ENCODE results near the gene NKX2-4. TPM values are rescaled to one million over a fixed set of nuclear protein-coding genes. Genes with fewer than 3 reads are reported as not detected.

NKX2-4 gene
- total and polyA plus RNA-seq, 2 of the 13 experiments (the other 11 are each of a cell fraction or from before 2014, with no cell fraction given): not detected

GRCh38 chr20:21378259-21378658, 19.1 kb downstream of the NKX2-4 start:
- no peak for FAIRE-seq
- CTCF ChIA-PET (ENCODE audit: low intra/inter-chr PET ratio, low total read pairs): no interaction called here

GRCh38 chr20:21377701-21378100, 19.6 kb downstream of the NKX2-4 start:
- 95% methylated on average over 9 of the region's 9 CpGs for WGBS (ENCODE audit: low lambda C conversion rate)
- in situ Hi-C loops (cut with HindIII; ENCODE audit: extremely low pct_ligation_motif_present, low pct_unique_long_range_greater_than_20kb) (no loop called here), intact Hi-C loops (cut with micrococcal nuclease; ENCODE audit: unreplicated experiment) (no loop called here)
- Histone ChIP-seq H3K4me1 (ENCODE audit: insufficient read depth, low read length) (peaks cover 9% of the 10 kb centered on the region), H3K4me3 (replicated peaks in 1 of 3; ENCODE audit: insufficient read depth in 1 of 3, low read depth in 2 of 3, low read length in 3 of 3) (no peak overlapping the region), H4K20me1 (ENCODE audit: insufficient read depth, low read length) (no peaks in the 10 kb centered on the region; the same call in 1 of the 2 replicates), H3K4me2 (ENCODE audit: low read depth, low read length) (no peak overlapping the region), H2AFZ (ENCODE audit: low read length) (no peak overlapping the region), H3K36me3 (replicated peaks in 1 of 2; ENCODE audit: control insufficient read depth in 1 of 2, insufficient read depth in 2 of 2, low read length in 2 of 2) (peaks cover 20 to 43% of the 10 kb centered on the region in 2 experiments; a peak in 4 of 5 replicates), H3K9ac (ENCODE audit: insufficient read depth, low read depth, low read length) (no peak overlapping the region), H3K9me3 (ENCODE audit: low read length) (no peaks in the 10 kb centered on the region), H3K27me3 (ENCODE audit: control insufficient read depth in 1 of 2, insufficient read depth in 2 of 2, low read length in 2 of 2) (no peaks in the 10 kb centered on the region), H3K27ac (ENCODE audit: extremely low read length, insufficient read depth, low read length) (no peak overlapping the region), H3K79me2 (ENCODE audit: insufficient read depth, low read length) (peaks cover 35% of the 10 kb centered on the region)
- CTCF ChIA-PET (ENCODE audit: low intra/inter-chr PET ratio, low total read pairs): no interaction called here
- DNase-seq (ENCODE audit: low spot score): no peak
- FAIRE-seq: no peak
- no peak for ATAC-seq
- no TSS peak for BruUV-seq (replicated peaks)
- POLR2A ChIA-PET: no interaction called here
- TF ChIP-seq HNRNPK (IDR thresholded peaks at IDR 0.05; ENCODE audit: low read depth, low read length, poor library complexity, severe bottlenecking) (no peak), ZNF646 (CRISPR knock-in tag; IDR thresholded peaks at IDR 0.05) (no peak), ZNF292 (CRISPR knock-in tag; IDR thresholded peaks at IDR 0.05; ENCODE audit: borderline replicate concordance, low read depth) (no peak), ZNF776 (CRISPR knock-in tag; IDR thresholded peaks at IDR 0.05) (no peak), ZNF512B (CRISPR knock-in tag; IDR thresholded peaks at IDR 0.05; ENCODE audit: borderline replicate concordance) (no peak), ZNF713 (CRISPR knock-in tag; IDR thresholded peaks at IDR 0.05) (no peak)

More at GRCh38 chr20:21378259-21378658, 19.1 kb downstream of the NKX2-4 start:
- no peaks in the 10 kb centered on the region for H3K9me3 ChIP-seq (ENCODE audit: low read length)
- H3K4me1 ChIP-seq (ENCODE audit: insufficient read depth, low read length): peaks cover 9% of the 10 kb centered on the region
- no peaks in the 10 kb centered on the region for H3K27me3 ChIP-seq (ENCODE audit: control insufficient read depth in 1 of 2, insufficient read depth in 2 of 2, low read length in 2 of 2)
- no peak for TF ChIP-seq TEF (CRISPR knock-in tag; IDR thresholded peaks at IDR 0.05)
- in situ Hi-C loops (cut with HindIII; ENCODE audit: extremely low pct_ligation_motif_present, low pct_unique_long_range_greater_than_20kb) (no loop called here), intact Hi-C loops (cut with micrococcal nuclease; ENCODE audit: unreplicated experiment) (no loop called here)
- H3K36me3 ChIP-seq (replicated peaks in 1 of 2; ENCODE audit: control insufficient read depth in 1 of 2, insufficient read depth in 2 of 2, low read length in 2 of 2): peaks cover 19 to 45% of the 10 kb centered on the region in 2 experiments; a peak in 4 of 5 replicates
- H3K79me2 ChIP-seq (ENCODE audit: insufficient read depth, low read length): peaks cover 34% of the 10 kb centered on the region
- no peak for DNase-seq (ENCODE audit: low spot score)
- BruUV-seq (replicated peaks): no TSS peak
- H3K27ac ChIP-seq (ENCODE audit: extremely low read length, insufficient read depth, low read length): no peak overlapping the region
- WGBS (ENCODE audit: low lambda C conversion rate): 95% methylated on average over 5 of the region's 5 CpGs
- H3K4me2 ChIP-seq (ENCODE audit: low read depth, low read length): no peak overlapping the region
- no peak for ATAC-seq
- H3K4me3 ChIP-seq (replicated peaks in 1 of 3; ENCODE audit: insufficient read depth in 1 of 3, low read depth in 2 of 3, low read length in 3 of 3): no peak overlapping the region
- H2AFZ ChIP-seq (ENCODE audit: low read length): no peak overlapping the region
- POLR2A ChIA-PET: no interaction called here
- no peaks in the 10 kb centered on the region; the same call in 1 of the 2 replicates for H4K20me1 ChIP-seq (ENCODE audit: insufficient read depth, low read length)
- H3K9ac ChIP-seq (ENCODE audit: insufficient read depth, low read depth, low read length): no peak overlapping the region

All from HepG2 (cell line).